Progenitor cell of endocrine pancreas (in vitro differentiated cells): ENCODE measurements around the gene HSPB9. TPM values are rescaled to one million over a fixed set of nuclear protein-coding genes. Genes with fewer than 3 reads are reported as not detected.
A peak's percentile ranks its signal among the peaks of the same experiment; 100 is the strongest.

Experiments
- DNase-seq: peaks from one replicate; pipeline ENCODE4 v3.0.0; 2021; ENCODE audit warnings: low spot score; ENCODE audit not compliant: unreplicated experiment
- H3K27ac Mint-ChIP-seq: 2 replicates; pipeline ENCODE4 v1.8.0; 2021; ENCODE audit warnings: mild to moderate bottlenecking, moderate library complexity, mixed read lengths
- H3K27me3 Mint-ChIP-seq: 2 replicates; pipeline ENCODE4 v1.8.0; 2021; ENCODE audit warnings: mixed read lengths
- H3K36me3 Mint-ChIP-seq: 2 replicates; pipeline ENCODE4 v1.8.0; 2022; ENCODE audit warnings: mixed read lengths; ENCODE audit not compliant: insufficient read depth
- H3K4me1 Mint-ChIP-seq: 2 replicates; pipeline ENCODE4 v1.8.0; 2021; ENCODE audit warnings: low read depth, mixed read lengths
- H3K4me3 Mint-ChIP-seq: 2 replicates; pipeline ENCODE4 v1.8.0; 2021; ENCODE audit warnings: low read depth, mild to moderate bottlenecking, moderate library complexity, mixed read lengths
- H3K9me3 Mint-ChIP-seq: 2 replicates; pipeline ENCODE4 v1.8.0; 2021; ENCODE audit warnings: low read depth, mixed read lengths
- CTCF ChIP-seq: fragments of 200-600 bp; sonication (generic); IDR thresholded peaks from one replicate; pipeline ENCODE4 v1.5.0; 2021; ENCODE audit warnings: antibody characterized with exemption, mild to moderate bottlenecking; ENCODE audit not compliant: unreplicated experiment
- total RNA-seq: library from RNA; stranded (reverse); gene quantifications from 2 replicates; pipeline ENCODE4 v1.2.1, GENCODE V29; 2021

HSPB9 gene
- total RNA-seq, 1 donor from 2014 or later, result not detected

DNA sequence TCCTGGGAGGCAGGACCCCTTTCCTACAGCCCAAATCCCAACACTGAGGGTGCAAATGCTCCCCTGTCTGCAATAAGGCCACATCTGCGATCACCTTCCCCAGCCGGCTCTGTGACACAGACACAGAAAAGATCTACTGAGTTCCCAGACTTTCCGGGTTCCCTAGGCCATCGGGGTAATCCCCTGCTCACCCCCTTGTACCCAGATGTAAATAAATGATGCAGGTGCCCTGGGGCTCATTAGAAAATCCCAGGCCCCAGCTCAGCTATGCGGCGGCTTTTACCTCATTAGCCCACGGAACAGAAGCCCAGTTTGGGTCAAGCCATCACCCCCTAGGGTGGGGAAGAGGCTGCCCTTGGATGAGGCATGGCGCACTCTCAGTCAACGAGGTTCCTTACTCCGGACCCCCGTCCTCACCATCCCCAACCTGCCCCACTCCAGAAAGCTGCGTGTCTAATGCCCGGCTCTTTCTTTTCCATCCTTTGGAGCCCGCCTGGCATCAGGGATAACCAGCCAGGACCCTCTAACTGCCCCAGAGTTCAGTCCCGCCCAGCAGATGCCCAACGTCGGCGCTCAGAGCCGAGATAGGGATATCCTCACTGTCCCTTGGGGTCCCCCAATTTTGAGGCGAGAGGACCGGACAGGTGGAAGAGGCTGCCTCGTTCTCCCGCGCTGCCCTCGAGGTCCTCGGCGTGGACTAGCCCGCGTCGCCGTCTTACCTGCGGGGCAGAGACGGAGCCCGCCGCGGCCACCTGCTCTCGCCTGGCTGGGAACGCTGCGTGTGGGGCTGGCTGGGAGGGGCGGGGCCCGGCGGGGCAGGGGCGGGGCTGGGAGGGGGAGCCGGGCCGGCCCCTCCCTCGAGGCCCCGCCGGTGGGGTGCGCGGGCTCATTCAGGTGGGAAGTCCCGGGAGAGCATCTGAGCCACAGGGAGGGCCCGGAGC is 24.6 kb upstream of the HSPB9 start, which contains the start of gene ZNF385C:
ZNF385C (minus strand) TSS at position 783 of the 941 bp plus-strand sequence. CDS start 35,417 bp downstream, outside the sequence.
- no peak for TF ChIP-seq CTCF
- Mint-ChIP-seq H3K27ac (no peak within 1 kb of the TSS), H3K27me3 (peaks cover 75% of the 10 kb centered on the region), H3K4me1 (no peaks in the 10 kb centered on the region), H3K36me3 (no peaks in the 10 kb centered on the region), H3K4me3 (no peak within 1 kb of the TSS), H3K9me3 (no peaks in the 10 kb centered on the region)
- no peak for DNase-seq

DNA sequence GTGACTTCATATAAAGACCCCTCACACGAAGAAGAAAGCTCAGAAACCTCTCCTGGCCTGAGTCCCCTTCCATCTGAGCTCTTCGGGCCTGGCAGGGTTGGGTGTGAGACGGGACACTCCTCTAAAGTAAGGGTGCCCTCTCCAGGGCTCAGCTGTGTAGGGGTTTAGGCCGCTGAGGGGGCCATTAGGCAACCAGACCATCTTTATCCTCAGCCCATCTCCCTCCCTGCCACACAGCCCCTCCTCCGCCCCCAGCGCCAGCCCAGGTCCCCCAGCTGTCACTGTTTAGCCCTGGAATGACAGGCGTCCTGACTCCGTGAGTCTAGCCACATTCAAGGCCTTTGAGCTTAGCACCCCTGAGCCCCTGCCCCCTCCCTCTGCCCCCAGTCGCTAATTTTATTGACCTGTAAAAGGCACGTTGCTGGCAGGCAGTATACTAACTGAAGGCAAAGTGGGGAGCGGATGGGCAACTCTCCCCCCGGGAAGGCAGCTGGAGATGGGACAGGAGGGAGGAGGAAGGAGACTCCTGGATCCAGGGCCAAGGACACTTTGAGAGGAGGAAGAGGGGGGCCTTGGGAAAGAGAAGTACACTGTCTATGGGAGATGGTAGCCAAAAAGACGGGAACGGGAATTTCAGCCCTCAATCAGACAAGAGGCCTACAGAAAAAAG is 23.7 kb upstream of the HSPB9 start:
- no peak for DNase-seq
- no peaks in the 10 kb centered on the region for H3K9me3 Mint-ChIP-seq
- H3K36me3 Mint-ChIP-seq, result no peaks in the 10 kb centered on the region
- H3K4me3 Mint-ChIP-seq, result no peak overlapping the region
- no peak overlapping the region for H3K27ac Mint-ChIP-seq
- no peaks in the 10 kb centered on the region for H3K4me1 Mint-ChIP-seq
- no peak for TF ChIP-seq CTCF
- peaks cover 76% of the 10 kb centered on the region for H3K27me3 Mint-ChIP-seq

GRCh38 chr17:42101513-42102292 is 20.9 kb upstream of the HSPB9 start:
- Mint-ChIP-seq H3K27me3 (peaks cover 69% of the 10 kb centered on the region), H3K27ac (no peak overlapping the region), H3K4me1 (no peaks in the 10 kb centered on the region), H3K36me3 (no peaks in the 10 kb centered on the region), H3K4me3 (no peak overlapping the region), H3K9me3 (no peaks in the 10 kb centered on the region)
- DNase-seq, result peak; percentile 78
- peak; percentile 78 for TF ChIP-seq CTCF

DNA sequence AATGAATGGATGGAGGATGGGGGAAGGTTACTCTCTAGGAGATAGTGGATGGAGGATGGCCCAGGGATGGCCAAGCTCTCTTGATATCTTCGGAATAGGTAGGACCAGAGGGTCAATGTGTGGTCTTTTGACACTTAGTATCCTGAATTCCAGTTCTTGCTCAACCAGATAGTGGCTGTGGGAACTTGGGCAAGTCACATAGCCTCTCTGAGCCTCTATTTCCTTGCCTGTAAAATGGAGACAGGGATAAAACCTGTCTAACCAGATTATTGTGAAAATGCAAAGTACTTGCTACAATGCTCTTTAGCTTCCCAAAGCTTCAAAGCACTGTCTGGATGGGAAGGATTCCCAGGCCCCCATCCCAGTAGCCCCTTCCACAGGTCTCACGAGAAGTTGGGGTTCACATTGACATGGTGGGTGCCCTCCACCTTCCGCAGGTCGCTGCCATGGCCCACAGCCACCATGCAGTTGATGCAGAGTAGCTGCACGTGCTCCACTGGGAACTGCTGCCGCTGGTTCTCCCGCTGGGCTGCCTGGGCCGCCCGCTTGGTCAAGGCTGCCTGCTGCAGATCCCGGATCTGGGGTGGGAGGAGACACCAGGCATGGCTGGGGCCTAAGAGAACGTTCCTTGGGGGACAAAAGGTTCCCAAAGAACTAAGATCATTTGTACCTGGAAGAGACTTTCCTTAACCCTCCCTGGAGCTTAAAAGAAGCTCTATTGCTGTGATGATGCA is 19.2 kb upstream of the HSPB9 start:
- Mint-ChIP-seq H3K4me3 (no peak overlapping the region), H3K36me3 (no peaks in the 10 kb centered on the region), H3K9me3 (no peaks in the 10 kb centered on the region), H3K4me1 (no peaks in the 10 kb centered on the region), H3K27me3 (peaks cover 66% of the 10 kb centered on the region), H3K27ac (no peak overlapping the region)
- no peak for DNase-seq
- no peak for TF ChIP-seq CTCF
